OCI-LY3 (cell line): ENCODE data around the gene M1AP.

Experiments used
- H2AFZ ChIP-seq: fragments of 200-600, 300-600 bp; shearing (Covaris generic); 2 replicates; pipeline ENCODE4 v1.6.0; 2014; ENCODE audit warnings: antibody characterized with exemption, low read depth, low read length
- H3K27ac ChIP-seq: fragments of 200-600, 300-600 bp; sonication (generic); 2 replicates; pipeline ENCODE4 v1.5.1; 2014; ENCODE audit warnings: mild to moderate bottlenecking, low read length, moderate library complexity, mixed read lengths
- H3K27me3 ChIP-seq: fragments of 200-600, 300-600 bp; sonication (generic); 2 replicates; pipeline ENCODE4 v1.6.1; 2014; ENCODE audit warnings: low read depth, low read length, mixed read lengths
- H3K36me3 ChIP-seq: fragments of 200-600, 300-600 bp; sonication (generic); replicated peaks from 2 replicates; pipeline ENCODE3; 2014; ENCODE audit warnings: low read depth, low read length, mixed read lengths
- H3K4me1 ChIP-seq: fragments of 300-600, 200-600 bp; sonication (generic); 2 replicates; pipeline ENCODE4 v1.6.1; 2014; ENCODE audit warnings: low read length, mixed read lengths
- H3K4me2 ChIP-seq: fragments of 200-600, 300-600 bp; sonication (generic); 2 replicates; pipeline ENCODE4 v1.6.1; 2014; ENCODE audit warnings: low read length, mixed read lengths
- H3K4me3 ChIP-seq: fragments of 300-600, 200-600 bp; sonication (generic); 2 replicates; pipeline ENCODE4 v1.5.1; 2014; ENCODE audit warnings: antibody characterized with exemption, mild to moderate bottlenecking, low read length, moderate library complexity
- H3K79me2 ChIP-seq: fragments of 300-600, 200-600 bp; shearing (Covaris generic); 2 replicates; pipeline ENCODE4 v1.6.1; 2014; ENCODE audit warnings: mild to moderate bottlenecking, low read length, mixed read lengths
- H3K9ac ChIP-seq: fragments of 300-600, 200-600 bp; shearing (Covaris generic); 2 replicates; pipeline ENCODE4 v1.6.0; 2014; ENCODE audit warnings: mild to moderate bottlenecking, low read length, moderate library complexity
- H3K9me3 ChIP-seq: fragments of 200-600, 300-600 bp; shearing (Covaris generic); 2 replicates; pipeline ENCODE4 v1.6.1; 2014; ENCODE audit warnings: low read length, mixed read lengths; ENCODE audit not compliant: insufficient read depth
- H4K20me1 ChIP-seq: fragments of 200-600, 300-600 bp; sonication (generic); 2 replicates; pipeline ENCODE4 v1.6.1; 2016; ENCODE audit warnings: low read length, mixed read lengths; ENCODE audit not compliant: insufficient read depth
- EZH2phosphoT487 ChIP-seq: fragments of 200-600 bp; shearing (Covaris generic); IDR thresholded peaks from 2 replicates; pipeline ENCODE4 v1.6.1; 2018; ENCODE audit warnings: antibody characterized with exemption, mixed run types, low read depth
- TF ChIP-seq, protein P1 (sequence below): fragments of 200-600, 300-600 bp; sonication (generic); IDR thresholded peaks from 2 replicates; pipeline ENCODE4 v1.5.1; 2014; ENCODE audit warnings: antibody characterized with exemption, low read length, low read depth

M1AP gene, protein sequence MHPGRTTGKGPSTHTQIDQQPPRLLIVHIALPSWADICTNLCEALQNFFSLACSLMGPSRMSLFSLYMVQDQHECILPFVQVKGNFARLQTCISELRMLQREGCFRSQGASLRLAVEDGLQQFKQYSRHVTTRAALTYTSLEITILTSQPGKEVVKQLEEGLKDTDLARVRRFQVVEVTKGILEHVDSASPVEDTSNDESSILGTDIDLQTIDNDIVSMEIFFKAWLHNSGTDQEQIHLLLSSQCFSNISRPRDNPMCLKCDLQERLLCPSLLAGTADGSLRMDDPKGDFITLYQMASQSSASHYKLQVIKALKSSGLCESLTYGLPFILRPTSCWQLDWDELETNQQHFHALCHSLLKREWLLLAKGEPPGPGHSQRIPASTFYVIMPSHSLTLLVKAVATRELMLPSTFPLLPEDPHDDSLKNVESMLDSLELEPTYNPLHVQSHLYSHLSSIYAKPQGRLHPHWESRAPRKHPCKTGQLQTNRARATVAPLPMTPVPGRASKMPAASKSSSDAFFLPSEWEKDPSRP

DNA sequence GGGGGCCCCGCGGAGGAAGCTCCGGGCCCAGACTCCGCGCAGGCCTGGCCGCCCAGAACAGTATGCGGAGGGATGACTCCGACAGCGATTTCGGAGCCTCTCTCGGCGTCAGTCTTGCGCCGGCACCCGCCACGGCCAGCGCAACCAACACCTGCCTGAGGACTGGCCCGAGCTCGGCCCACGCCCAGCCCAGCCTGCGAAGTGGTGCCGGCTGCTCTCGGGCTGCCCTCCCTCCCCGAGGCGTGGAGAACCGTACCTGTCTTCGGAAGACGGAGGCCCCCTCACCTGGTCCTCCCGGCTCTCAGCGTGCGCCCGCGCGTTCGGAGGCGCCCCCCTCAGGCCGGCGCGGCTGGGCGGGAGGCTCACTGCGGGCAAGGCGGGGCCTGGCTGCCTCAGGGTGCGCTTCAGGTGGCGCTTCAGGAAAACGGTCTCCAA lies at the start of gene M1AP:
TSS of gene M1AP (minus strand) at position 322 of the 435 bp plus-strand sequence. CDS start 8,055 bp downstream, outside the sequence.
- Histone ChIP-seq H3K27ac (no peak within 1 kb of the TSS), H3K4me2 (no peak within 1 kb of the TSS), H3K36me3 (no peaks in the 10 kb centered on the region), H3K9me3 (no peaks in the 10 kb centered on the region), H3K9ac (no peak within 1 kb of the TSS), H2AFZ (no peak within 1 kb of the TSS), H4K20me1 (no peaks in the 10 kb centered on the region), H3K27me3 (no peaks in the 10 kb centered on the region; the same call in 1 of the 2 replicates), H3K4me1 (no peaks in the 10 kb centered on the region), H3K4me3 (no peak within 1 kb of the TSS), H3K79me2 (no peaks in the 10 kb centered on the region)
- TF ChIP-seq, protein P1, sequence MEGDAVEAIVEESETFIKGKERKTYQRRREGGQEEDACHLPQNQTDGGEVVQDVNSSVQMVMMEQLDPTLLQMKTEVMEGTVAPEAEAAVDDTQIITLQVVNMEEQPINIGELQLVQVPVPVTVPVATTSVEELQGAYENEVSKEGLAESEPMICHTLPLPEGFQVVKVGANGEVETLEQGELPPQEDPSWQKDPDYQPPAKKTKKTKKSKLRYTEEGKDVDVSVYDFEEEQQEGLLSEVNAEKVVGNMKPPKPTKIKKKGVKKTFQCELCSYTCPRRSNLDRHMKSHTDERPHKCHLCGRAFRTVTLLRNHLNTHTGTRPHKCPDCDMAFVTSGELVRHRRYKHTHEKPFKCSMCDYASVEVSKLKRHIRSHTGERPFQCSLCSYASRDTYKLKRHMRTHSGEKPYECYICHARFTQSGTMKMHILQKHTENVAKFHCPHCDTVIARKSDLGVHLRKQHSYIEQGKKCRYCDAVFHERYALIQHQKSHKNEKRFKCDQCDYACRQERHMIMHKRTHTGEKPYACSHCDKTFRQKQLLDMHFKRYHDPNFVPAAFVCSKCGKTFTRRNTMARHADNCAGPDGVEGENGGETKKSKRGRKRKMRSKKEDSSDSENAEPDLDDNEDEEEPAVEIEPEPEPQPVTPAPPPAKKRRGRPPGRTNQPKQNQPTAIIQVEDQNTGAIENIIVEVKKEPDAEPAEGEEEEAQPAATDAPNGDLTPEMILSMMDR = no peak
- no peak for TF ChIP-seq EZH2phosphoT487

DNA sequence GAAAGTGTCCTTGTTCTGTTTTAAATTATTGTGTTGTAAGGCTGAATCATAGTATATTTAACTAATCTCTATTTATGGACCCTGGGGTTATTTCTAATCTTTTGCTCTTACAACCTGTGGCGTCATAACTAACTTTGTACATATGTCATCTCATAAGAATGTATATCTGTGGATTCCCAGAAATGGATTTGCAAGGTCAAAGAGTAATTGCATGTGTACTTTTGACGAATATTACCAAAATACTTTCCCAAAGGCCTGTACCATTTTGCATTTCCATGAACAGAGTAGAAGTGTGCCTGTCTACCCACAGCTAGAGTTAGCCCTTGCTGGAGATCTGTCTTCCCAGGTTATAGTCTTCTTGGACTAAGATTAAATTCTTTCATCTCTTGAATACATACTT lies 48.7 kb upstream of the M1AP start:
- Histone ChIP-seq H4K20me1 (no peaks in the 10 kb centered on the region), H3K4me2 (no peak overlapping the region)
- TF ChIP-seq, protein P1 = no peak
- no peak for TF ChIP-seq EZH2phosphoT487

DNA sequence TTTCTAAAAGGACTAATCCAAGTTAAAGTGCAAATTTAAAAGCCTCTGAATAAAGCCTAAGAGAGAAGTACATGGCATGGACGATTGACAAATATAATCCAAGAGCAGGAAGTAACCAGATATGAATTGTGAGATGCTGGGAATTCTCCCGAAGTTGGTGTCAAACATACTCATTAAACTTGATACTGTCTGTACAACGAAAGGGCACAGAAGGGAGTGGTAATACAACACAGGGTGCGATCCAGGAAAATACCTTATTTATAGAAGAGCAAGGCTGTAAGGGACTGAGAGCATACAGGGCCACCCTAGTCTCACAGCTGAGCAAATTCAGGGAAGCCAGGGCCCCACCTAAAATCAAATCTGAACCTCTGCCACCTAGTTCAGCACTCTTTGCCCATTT lies 47.5 kb upstream of the M1AP start:
- Histone ChIP-seq H3K4me3 (no peak overlapping the region), H3K4me1 (peaks cover 4% of the 10 kb centered on the region), H4K20me1 (no peaks in the 10 kb centered on the region), H3K27ac (no peak overlapping the region), H3K4me2 (no peak overlapping the region), H2AFZ (no peak overlapping the region), H3K9ac (no peak overlapping the region), H3K36me3 (no peaks in the 10 kb centered on the region), H3K9me3 (no peaks in the 10 kb centered on the region), H3K27me3 (peaks cover 38% of the 10 kb centered on the region), H3K79me2 (no peaks in the 10 kb centered on the region)
- TF ChIP-seq, protein P1 = no peak
- no peak for TF ChIP-seq EZH2phosphoT487

More for the DNA sequence above, 48.7 kb upstream of the M1AP start:
- Histone ChIP-seq H3K9me3 (no peaks in the 10 kb centered on the region), H3K4me1 (peaks cover 7% of the 10 kb centered on the region), H3K9ac (no peak overlapping the region), H3K27me3 (peaks cover 49% of the 10 kb centered on the region), H3K4me3 (no peak overlapping the region), H3K27ac (no peak overlapping the region), H3K36me3 (no peaks in the 10 kb centered on the region), H2AFZ (no peak overlapping the region), H3K79me2 (no peaks in the 10 kb centered on the region)

DNA sequence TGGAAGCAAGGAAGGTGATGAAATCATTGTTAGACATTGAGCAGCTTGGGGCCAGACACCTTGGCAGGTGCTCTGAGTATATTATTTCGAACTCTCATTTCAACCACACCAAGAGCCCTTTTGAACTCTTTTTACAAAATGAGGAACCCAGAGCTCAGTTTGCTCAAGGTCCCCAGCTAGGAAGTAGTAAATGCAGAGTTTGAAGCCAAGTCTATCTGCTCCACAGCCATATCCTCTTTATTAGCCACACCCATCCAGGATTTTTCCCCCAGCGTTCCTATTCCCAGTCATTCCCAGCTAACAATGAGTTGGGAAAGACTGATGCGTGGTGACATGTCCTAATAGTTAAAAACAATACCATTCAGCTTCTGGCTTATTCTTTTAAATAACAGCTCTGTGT lies 46.2 kb upstream of the M1AP start:
- H4K20me1 ChIP-seq = no peaks in the 10 kb centered on the region
- no peaks in the 10 kb centered on the region for H3K9me3 ChIP-seq
- H2AFZ ChIP-seq = no peak overlapping the region
- no peaks in the 10 kb centered on the region for H3K36me3 ChIP-seq
- no peaks in the 10 kb centered on the region for H3K4me1 ChIP-seq
- H3K27ac ChIP-seq = no peak overlapping the region
- no peak overlapping the region for H3K4me2 ChIP-seq
- no peak overlapping the region for H3K4me3 ChIP-seq
- peaks cover 30% of the 10 kb centered on the region for H3K27me3 ChIP-seq
- H3K79me2 ChIP-seq = no peaks in the 10 kb centered on the region
- TF ChIP-seq, protein P1 = no peak
- no peak for TF ChIP-seq EZH2phosphoT487
- H3K9ac ChIP-seq = no peak overlapping the region
